Prostate gland (tissue), 2 donors: Measurements from ENCODE around the gene RETREG2. TPM values are rescaled to one million over a fixed set of nuclear protein-coding genes. Genes with fewer than 3 reads are reported as not detected.
A peak's percentile ranks its signal among the peaks of the same experiment; 100 is the strongest.

ENCODE experiments used
- DNase-seq: peaks from one replicate; pipeline ENCODE4 v3.0.0-alpha.2; 2019; ENCODE audit warnings: low spot score
- H3K27ac ChIP-seq, 2 donors: fragments of 200-600 bp; sonication (generic); 2 replicates each; pipeline ENCODE4 v1.5.1; 2017 to 2019
- H3K27me3 ChIP-seq: fragments of 200-600 bp; sonication (generic); replicated peaks from 2 replicates; pipeline ENCODE4 v1.5.1; 2019; ENCODE audit not compliant: insufficient read depth
- H3K36me3 ChIP-seq, 2 donors: fragments of 200-600 bp; sonication (generic); 1 replicate in 1 of 2; 2 replicates in 1 of 2; pipeline versions ENCODE4 v1.5.1 to v1.8.1; 2017 to 2019
- H3K4me1 ChIP-seq: fragments of 200-600 bp; sonication (generic); replicated peaks from 2 replicates; pipeline ENCODE4 v1.5.1; 2019
- H3K4me3 ChIP-seq, 2 donors: fragments of 200-600 bp; sonication (generic); 2 replicates each; pipeline ENCODE4 v1.5.1; 2017 to 2019
- H3K9me3 ChIP-seq: fragments of 200-600 bp; sonication (generic); 2 replicates; pipeline ENCODE4 v1.5.1; 2017
- CTCF ChIP-seq, 4 experiments: fragments of 200-600 bp in 2 of 4; fragments of 450-650 bp in 2 of 4; sonication (generic) in 2 of 4; IDR thresholded peaks; 1 replicate in 3 of 4; 2 replicates in 1 of 4; pipeline ENCODE4 v1.5.1; 2016 to 2019; ENCODE audit warnings: antibody characterized with exemption in 4 of 4, mild to moderate bottlenecking in 2 of 4, moderate library complexity in 2 of 4
- POLR2A ChIP-seq: fragments of 450-650 bp; IDR thresholded peaks from one replicate; pipeline ENCODE4 v1.6.1; 2016; ENCODE audit warnings: antibody characterized with exemption, mild to moderate bottlenecking
- POLR2AphosphoS5 ChIP-seq: sonication (generic); formaldehyde crosslinking; IDR thresholded peaks from one replicate; pipeline ENCODE4 v1.6.1; 2017; ENCODE audit warnings: antibody characterized with exemption
- WGBS: methylation state at CpG from one replicate; pipeline ENCODE4 v1.1.5; 2018; 5-methylcytosine and 5-hydroxymethylcytosine counted together
- intact Hi-C: fragments of 100-400 bp; cut with DNase I; formaldehyde crosslinking; loops from one replicate; pipeline ENCODE4 v1.14.2; 2022
- total RNA-seq, 2 donors: library from RNA; depleted of rRNA; stranded (reverse); fragments of >200 nt; gene quantifications; one replicate each; pipeline ENCODE4 v1.1.0, GENCODE V29; 2016

The RETREG2 gene
- total RNA-seq, 2 donors from 2014 or later, result 84.4 to 142 TPM

GRCh38 chr2:219167997-219168396 lies 10.1 kb upstream of the RETREG2 start:
- no peaks in the 10 kb centered on the region for H3K4me1 ChIP-seq
- no peaks in the 10 kb centered on the region for H3K36me3 ChIP-seq
- WGBS, result 57% methylated on average over 5 of the region's 5 CpGs
- H3K27ac ChIP-seq, result no peak overlapping the region
- no peaks in the 10 kb centered on the region for H3K9me3 ChIP-seq
- no peak overlapping the region for H3K4me3 ChIP-seq
- H3K27me3 ChIP-seq, result no peaks in the 10 kb centered on the region
- DNase-seq, result no peak
- TF ChIP-seq POLR2AphosphoS5, result no peak
- intact Hi-C loops, result no loop called here

- no peak for DNase-seq
- intact Hi-C loops, result no loop called here
These were observed 9.5 kb upstream of the RETREG2 start for GRCh38 chr2:219168526-219168925.

GRCh38 chr2:219168932-219169331 lies 9.1 kb upstream of the RETREG2 start:
- Histone ChIP-seq H3K36me3 (no peaks in the 10 kb centered on the region), H3K9me3 (no peaks in the 10 kb centered on the region), H3K4me3 (no peak overlapping the region), H3K27ac (no peak overlapping the region), H3K27me3 (no peaks in the 10 kb centered on the region), H3K4me1 (no peaks in the 10 kb centered on the region)
- intact Hi-C loops, result no loop called here
- DNase-seq, result no peak
- TF ChIP-seq POLR2A (no peak), POLR2AphosphoS5 (no peak), CTCF (IDR thresholded peaks at IDR 0.05) (no peak)

More at GRCh38 chr2:219168526-219168925, 9.5 kb upstream of the RETREG2 start:
- no peak overlapping the region for H3K27ac ChIP-seq
- H3K4me1 ChIP-seq, result no peaks in the 10 kb centered on the region
- H3K27me3 ChIP-seq, result no peaks in the 10 kb centered on the region
- no peak overlapping the region for H3K4me3 ChIP-seq
- 38% methylated on average over 4 of the region's 6 CpGs for WGBS
- TF ChIP-seq CTCF (IDR thresholded peaks at IDR 0.05) (no peak), POLR2AphosphoS5 (no peak), POLR2A (no peak)
- no peaks in the 10 kb centered on the region for H3K36me3 ChIP-seq
- no peaks in the 10 kb centered on the region for H3K9me3 ChIP-seq

GRCh38 chr2:219169930-219170654 lies 8.0 kb upstream of the RETREG2 start, which contains the start of gene SLC23A3:
Gene SLC23A3, minus strand, starts transcription at chr2:219170029. Its CDS starts 45 bp downstream, at chr2:219169984.
- no peaks in the 10 kb centered on the region for H3K36me3 ChIP-seq
- TF ChIP-seq POLR2AphosphoS5, result no peak
- TF ChIP-seq POLR2A, result no peak
- no peak for TF ChIP-seq CTCF (IDR thresholded peaks at IDR 0.05)
- H3K4me1 ChIP-seq, result no peaks in the 10 kb centered on the region
- H3K27ac ChIP-seq, result no peak within 1 kb of the TSS
- WGBS, result 88% methylated on average over 10 of the region's 10 CpGs
- H3K27me3 ChIP-seq, result no peaks in the 10 kb centered on the region
- H3K9me3 ChIP-seq, result no peaks in the 10 kb centered on the region
- no peak within 1 kb of the TSS for H3K4me3 ChIP-seq
- intact Hi-C loops, result loop anchor here (10.0 kb wide), 1 partner anchor 345 kb away; the partner anchor contains the start of gene ASIC4
- DNase-seq, result no peak

DNA sequence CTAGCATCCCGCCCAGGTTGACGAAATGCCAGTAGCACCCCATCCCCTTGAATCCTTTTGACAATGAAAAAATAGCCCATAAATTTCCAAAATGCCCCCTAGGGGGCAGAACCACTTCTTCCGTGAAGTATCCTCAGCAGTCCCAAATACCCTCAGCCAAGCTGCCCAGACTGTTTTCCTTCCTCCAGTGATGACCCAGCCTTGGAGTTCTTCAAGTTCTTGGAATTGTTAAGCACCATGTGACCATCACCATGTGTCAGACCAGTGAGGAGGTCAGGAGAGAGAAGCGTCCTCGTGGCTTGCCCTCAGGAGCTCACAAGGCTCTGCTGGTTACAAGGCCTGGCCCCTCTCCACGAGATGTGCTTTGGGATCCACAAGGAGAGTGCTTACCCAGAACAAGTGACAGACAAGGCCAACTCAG lies 6.8 kb upstream of the RETREG2 start:
- no peak overlapping the region for H3K4me3 ChIP-seq
- H3K36me3 ChIP-seq, result no peaks in the 10 kb centered on the region
- WGBS, result 32% methylated on average over 6 of the region's 6 CpGs
- H3K4me1 ChIP-seq, result peaks cover 6% of the 10 kb centered on the region
- no peaks in the 10 kb centered on the region for H3K27me3 ChIP-seq
- no peaks in the 10 kb centered on the region for H3K9me3 ChIP-seq
- H3K27ac ChIP-seq, result peak overlapping the region; percentile 40 to 42
- TF ChIP-seq POLR2AphosphoS5 (peak; percentile 58), POLR2A (no peak), CTCF (IDR thresholded peaks at IDR 0.05) (peak; percentile 16 to 68 (median 62))
- intact Hi-C loops, result loop anchor here (10.0 kb wide), 1 partner anchor 344 kb away; the partner anchor contains the start of gene ASIC4
- peak; percentile 42 for DNase-seq
